Mucosa of rectum (tissue), 2 donors: ENCODE data around the gene NSG1.

ENCODE experiments used
- H3K27ac ChIP-seq, 2 donors: one replicate each; pipeline ENCODE4 v1.7.0; 2013; ENCODE audit warnings: inconsistent platforms in 2 of 2, low read depth in 2 of 2, low read length in 2 of 2
- H3K27me3 ChIP-seq, 2 donors: one replicate each; pipeline ENCODE4 v1.7.0; 2013; ENCODE audit warnings: low read length in 2 of 2; ENCODE audit not compliant: control insufficient read depth in 2 of 2, insufficient read depth in 2 of 2
- H3K36me3 ChIP-seq, 2 donors: one replicate each; pipeline ENCODE4 v1.7.0; 2013; ENCODE audit warnings: low read length in 2 of 2; ENCODE audit not compliant: control insufficient read depth in 2 of 2, insufficient read depth in 2 of 2
- H3K4me1 ChIP-seq, 2 donors: one replicate each; pipeline ENCODE4 v1.7.0; 2013; ENCODE audit warnings: low read length in 2 of 2, mild to moderate bottlenecking in 1 of 2; ENCODE audit not compliant: control insufficient read depth in 2 of 2, insufficient read depth in 2 of 2
- H3K4me3 ChIP-seq, 2 donors: one replicate each; pipeline ENCODE4 v1.7.0; 2013; ENCODE audit warnings: low read length in 2 of 2
- H3K9ac ChIP-seq, 2 donors: one replicate each; pipeline ENCODE4 v1.7.0; 2013; ENCODE audit warnings: low read length in 2 of 2, low read depth in 1 of 2, mild to moderate bottlenecking in 1 of 2
- H3K9me3 ChIP-seq, 2 donors: one replicate each; pipeline ENCODE4 v1.7.0; 2013; ENCODE audit warnings: low read length in 2 of 2; ENCODE audit not compliant: control insufficient read depth in 2 of 2
- donor health status: healthy.
- donor health status: Normal muscosa, but diverticular disease.

NSG1 gene

DNA sequence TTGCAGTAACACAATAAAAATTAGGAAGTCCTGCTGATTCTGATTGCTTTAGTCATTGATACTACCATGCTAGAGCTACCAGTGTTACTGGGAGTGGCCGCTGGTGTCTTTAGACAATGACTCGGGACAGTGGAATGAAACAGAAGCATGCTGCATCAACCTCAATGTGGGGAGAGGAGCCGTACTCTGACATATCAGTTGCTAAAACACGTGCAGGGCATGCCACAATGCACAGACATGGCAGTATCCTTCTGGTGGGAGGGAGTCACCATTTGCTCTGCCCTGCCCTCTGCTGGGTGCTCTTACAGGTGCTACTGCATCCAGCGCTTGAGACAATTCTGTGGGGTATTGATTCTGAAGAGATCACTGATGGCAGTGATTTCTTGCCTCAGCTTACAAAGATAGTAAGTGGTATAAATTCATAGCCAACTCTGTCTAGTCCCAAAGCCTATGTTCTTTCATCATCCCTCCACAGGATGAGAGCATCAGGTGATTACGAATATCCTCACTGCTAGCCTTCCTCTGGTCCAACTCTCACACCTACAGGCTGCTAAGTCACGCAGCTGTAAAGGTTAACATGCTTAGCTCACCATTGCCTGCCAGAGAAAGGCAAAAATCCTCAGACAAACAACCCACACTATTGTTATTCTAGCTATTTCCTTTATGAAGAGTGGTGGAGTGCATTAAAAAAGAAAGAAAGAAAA lies 43.7 kb downstream of the NSG1 start:
- Histone ChIP-seq H3K27me3 (no peaks in the 10 kb centered on the region), H3K9me3 (no peaks in the 10 kb centered on the region), H3K4me3 (no peak overlapping the region), H3K36me3 (peaks cover 23 to 25% of the 10 kb centered on the region in 2 donors), H3K4me1 (no peaks in the 10 kb centered on the region), H3K27ac (no peak overlapping the region), H3K9ac (no peak overlapping the region)

DNA sequence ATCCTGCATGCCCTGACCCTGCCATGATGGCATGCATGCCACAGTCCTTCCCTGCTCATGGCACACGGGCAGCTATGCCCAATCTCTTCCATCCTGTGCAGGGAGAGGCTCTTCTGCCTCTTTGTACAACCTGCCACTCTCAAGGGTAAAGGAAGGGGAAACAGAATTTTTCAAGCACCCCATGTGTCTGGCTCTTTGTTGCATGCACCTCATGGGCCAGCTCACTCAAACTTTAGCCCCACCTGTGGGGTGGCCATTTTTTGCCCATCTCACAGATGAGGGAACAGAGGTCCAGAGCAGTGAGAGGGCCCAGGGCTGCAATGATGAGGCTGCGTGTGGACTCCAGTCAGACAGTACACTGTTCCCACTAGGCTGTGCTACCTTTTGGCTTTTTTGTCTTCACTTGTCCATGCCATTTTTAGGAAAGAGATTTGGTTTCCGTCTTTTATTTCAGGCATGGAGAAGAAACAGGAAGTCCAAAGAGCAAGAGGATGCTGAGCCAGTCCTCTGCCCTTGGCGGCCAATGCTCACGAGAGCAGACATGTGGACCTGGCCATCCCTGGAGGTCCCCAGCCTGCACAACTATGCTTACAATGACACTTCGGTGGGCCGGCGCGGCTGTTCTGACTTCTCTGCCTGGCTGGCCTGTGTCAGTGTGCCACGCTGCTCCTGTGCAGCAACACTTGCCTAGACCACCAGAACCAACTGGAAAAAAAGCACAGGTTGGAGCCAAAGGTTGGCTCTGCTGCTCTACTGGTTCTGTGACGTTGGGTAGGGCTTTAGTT lies 45.6 kb downstream of the NSG1 start:
- no peak overlapping the region for H3K9ac ChIP-seq
- H3K4me1 ChIP-seq = no peaks in the 10 kb centered on the region
- H3K27me3 ChIP-seq = no peaks in the 10 kb centered on the region
- peaks cover 19 to 28% of the 10 kb centered on the region in 2 donors for H3K36me3 ChIP-seq
- H3K9me3 ChIP-seq = no peaks in the 10 kb centered on the region
- no peak overlapping the region for H3K4me3 ChIP-seq
- no peak overlapping the region for H3K27ac ChIP-seq

DNA sequence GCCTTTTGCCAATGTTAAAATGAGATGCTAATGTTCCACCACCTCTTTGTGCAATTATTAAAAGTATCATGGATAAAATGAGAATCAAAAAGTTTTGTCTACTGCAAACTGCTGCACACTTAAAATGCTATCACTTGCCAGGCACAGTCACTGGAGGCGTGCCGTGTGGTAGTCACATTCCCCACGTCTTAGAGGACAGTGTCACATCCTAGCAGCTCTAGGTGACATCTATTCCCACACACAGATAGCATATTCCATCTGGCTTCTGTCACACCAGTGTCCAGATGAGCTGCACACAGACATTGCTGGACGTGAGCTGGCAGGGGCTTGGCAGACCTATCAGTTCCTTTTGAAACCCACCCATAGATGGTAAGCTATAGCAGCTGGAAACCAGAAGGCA lies 47.0 kb downstream of the NSG1 start:
- no peaks in the 10 kb centered on the region for H3K4me1 ChIP-seq
- no peak overlapping the region for H3K27ac ChIP-seq
- no peaks in the 10 kb centered on the region for H3K9me3 ChIP-seq
- no peak overlapping the region for H3K4me3 ChIP-seq
- H3K9ac ChIP-seq = no peak overlapping the region
- H3K36me3 ChIP-seq = peaks cover 24 to 29% of the 10 kb centered on the region in 2 donors
- no peaks in the 10 kb centered on the region for H3K27me3 ChIP-seq

DNA sequence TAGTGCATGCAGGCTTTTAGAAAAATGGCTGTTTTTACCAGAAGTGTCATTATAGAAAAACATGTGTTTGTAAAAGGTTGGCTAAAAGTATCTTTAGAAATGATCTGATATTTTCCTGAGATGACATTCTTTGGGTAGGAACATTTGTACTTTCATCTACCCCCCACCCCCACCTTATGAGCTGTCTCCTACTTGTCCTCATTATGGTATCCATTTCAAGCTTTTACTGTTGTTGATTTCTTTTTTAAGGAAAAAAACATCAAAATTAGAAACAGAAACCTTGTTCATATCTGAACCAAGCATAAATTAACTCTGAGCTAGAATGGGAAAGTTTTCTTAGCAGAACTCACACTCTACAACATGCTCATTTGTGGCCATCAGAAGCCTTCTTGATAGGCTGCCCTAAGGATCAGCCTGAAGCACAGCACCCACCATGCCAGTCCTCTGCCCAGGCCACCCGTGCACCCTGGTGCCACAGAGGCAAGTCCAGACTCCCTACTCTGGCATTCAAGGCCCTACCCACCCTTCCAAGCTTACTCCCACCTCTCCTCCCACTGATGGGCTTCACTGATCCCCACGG lies 49.4 kb downstream of the NSG1 start:
- Histone ChIP-seq H3K9me3 (no peaks in the 10 kb centered on the region), H3K4me3 (no peak overlapping the region), H3K27ac (no peak overlapping the region), H3K4me1 (no peaks in the 10 kb centered on the region), H3K9ac (no peak overlapping the region), H3K36me3 (peaks cover 24 to 26% of the 10 kb centered on the region in 2 donors), H3K27me3 (no peaks in the 10 kb centered on the region)

DNA sequence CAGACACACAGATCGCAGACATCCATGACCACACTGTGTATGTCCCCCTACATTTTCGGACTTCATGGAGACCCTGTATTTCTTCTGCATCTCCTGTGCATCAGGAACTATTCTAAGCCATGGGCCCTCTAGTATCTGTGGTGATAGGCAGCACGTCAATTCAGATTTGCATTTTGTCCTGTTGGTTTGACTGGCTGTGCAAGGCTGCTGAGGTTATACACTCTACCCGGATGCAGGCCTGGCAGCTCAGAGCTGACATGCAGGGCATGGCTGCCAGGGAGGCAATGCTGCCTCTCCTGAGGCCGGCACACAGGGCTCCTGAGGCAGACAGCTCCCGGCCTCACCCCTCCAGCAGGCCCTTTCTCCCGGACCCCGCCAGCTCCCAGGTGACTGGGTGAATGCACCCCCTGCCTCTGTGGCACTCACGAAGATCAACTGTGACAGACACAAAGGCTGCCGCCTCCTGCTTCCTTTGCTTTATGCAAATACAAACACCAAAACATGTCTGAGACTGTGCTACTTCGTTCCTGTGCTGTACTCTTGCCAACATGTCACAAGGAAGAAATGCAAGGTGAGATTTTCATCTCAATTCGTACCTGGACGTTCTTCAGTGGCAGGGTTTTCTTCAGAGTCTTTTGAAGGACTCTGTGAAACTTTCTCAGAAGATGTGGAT lies 51.0 kb downstream of the NSG1 start:
- no peaks in the 10 kb centered on the region for H3K4me1 ChIP-seq
- H3K9me3 ChIP-seq = no peaks in the 10 kb centered on the region
- H3K27me3 ChIP-seq = no peaks in the 10 kb centered on the region
- no peak overlapping the region for H3K9ac ChIP-seq
- H3K36me3 ChIP-seq = peaks cover 20 to 26% of the 10 kb centered on the region in 2 donors
- no peak overlapping the region for H3K27ac ChIP-seq
- no peak overlapping the region for H3K4me3 ChIP-seq

DNA sequence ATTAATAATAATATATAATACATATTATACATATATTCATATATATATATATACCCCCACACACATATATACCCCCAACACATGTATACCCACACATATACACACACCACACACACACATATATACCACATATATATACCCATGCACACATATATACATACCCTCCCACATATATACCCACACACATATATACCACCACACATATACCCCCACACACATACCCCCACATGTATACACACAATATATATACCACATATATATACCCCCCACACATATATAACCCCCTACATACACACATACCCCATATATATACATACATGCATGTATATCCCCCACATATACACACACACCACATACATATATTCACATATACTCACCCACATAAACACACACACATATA lies 52.0 kb downstream of the NSG1 start:
- no peaks in the 10 kb centered on the region for H3K4me1 ChIP-seq
- peaks cover 19 to 23% of the 10 kb centered on the region in 2 donors for H3K36me3 ChIP-seq
- no peaks in the 10 kb centered on the region for H3K9me3 ChIP-seq
- H3K27ac ChIP-seq = no peak overlapping the region
- no peaks in the 10 kb centered on the region for H3K27me3 ChIP-seq
- H3K9ac ChIP-seq = no peak overlapping the region
- no peak overlapping the region for H3K4me3 ChIP-seq

DNA sequence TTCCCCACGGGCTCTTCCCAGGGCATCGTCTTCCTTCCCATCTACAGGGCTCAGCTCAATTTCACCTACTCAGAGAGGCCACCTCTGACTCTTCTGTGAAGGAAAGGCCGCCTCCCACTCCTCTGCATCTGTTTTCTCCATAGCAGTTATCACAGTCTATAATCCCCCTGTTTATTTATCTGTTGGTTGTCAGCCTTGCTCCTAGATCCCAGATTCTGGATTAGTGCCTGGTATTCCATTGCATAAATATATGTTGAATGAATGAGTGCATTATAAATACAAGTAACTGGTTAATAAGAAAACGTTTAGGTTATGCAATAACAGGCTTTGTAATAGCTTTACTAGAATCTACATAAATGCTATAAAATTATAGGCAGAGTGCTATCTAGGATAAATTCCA lies 52.9 kb downstream of the NSG1 start:
- no peaks in the 10 kb centered on the region for H3K4me1 ChIP-seq
- peaks cover 14 to 15% of the 10 kb centered on the region in 2 donors for H3K36me3 ChIP-seq
- no peak overlapping the region for H3K9ac ChIP-seq
- H3K27ac ChIP-seq = no peak overlapping the region
- H3K9me3 ChIP-seq = no peaks in the 10 kb centered on the region
- H3K4me3 ChIP-seq = no peak overlapping the region
- H3K27me3 ChIP-seq = no peaks in the 10 kb centered on the region

DNA sequence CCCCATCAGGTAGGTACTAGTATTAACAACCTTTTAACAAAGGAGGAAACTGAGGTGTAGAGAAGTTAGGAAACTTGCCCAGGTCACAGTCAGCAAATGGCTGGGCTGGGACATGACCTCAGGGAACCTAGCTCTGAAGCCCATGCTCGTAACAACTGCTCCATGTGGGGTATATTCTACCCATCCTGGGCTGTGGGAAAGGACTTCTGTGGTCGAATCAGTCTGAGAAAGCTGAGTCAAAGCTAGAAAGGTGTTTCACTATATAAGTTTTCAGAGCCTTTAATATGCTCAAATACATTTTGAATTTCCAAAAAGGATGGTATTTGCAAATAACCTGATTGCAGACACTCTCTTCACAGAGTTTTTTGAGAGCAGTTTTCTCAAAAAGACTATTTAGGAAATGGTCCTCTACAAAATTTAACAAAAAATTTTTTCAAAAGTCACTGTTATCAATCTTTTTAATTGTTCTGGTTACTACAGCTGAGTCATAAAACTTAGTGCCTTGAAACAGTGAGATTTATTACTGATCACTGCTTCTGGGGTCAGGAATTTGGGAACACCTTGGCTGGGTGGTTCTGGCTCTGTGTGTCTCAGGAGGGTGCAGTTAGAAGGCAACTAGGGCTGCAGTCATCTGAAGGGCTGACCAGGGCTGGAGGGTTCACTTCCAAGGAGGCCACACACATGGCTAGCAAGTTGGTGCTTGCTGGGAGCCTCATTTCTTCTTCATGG lies 53.6 kb downstream of the NSG1 start:
- Histone ChIP-seq H3K9me3 (no peaks in the 10 kb centered on the region), H3K9ac (no peak overlapping the region), H3K27me3 (no peaks in the 10 kb centered on the region), H3K4me1 (no peaks in the 10 kb centered on the region), H3K36me3 (peaks cover 12 to 13% of the 10 kb centered on the region in 2 donors), H3K4me3 (no peak overlapping the region), H3K27ac (no peak overlapping the region)

DNA sequence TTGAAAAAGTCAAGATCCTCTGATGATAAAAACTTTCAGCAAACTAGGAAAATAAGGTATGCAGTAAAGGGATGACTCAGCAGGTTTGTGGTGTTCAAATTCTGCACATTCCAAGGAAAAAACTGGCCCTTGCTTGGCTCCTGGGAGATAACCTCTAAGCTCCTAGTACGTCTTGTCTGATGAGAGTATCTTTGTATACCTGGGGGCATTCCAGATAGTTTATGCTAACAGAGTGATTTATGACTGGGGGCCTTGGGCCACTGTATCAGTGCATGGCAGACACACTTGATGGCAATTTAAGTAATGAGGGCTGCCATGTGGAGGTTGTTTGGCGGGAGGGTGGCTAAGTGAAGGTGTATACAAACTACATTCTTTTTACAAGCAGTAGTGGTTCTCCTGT lies 56.9 kb downstream of the NSG1 start:
- Histone ChIP-seq H3K9ac (no peak overlapping the region), H3K9me3 (no peaks in the 10 kb centered on the region), H3K36me3 (peaks cover 0 to 2% of the 10 kb centered on the region in 2 donors), H3K4me3 (no peak overlapping the region), H3K27me3 (no peaks in the 10 kb centered on the region), H3K27ac (no peak overlapping the region), H3K4me1 (no peaks in the 10 kb centered on the region)
